ENCODE data around the gene POU2F1. TPM values are rescaled to one million over a fixed set of nuclear protein-coding genes. Genes with fewer than 3 reads are reported as not detected.

Gene POU2F1
- total and polyA plus RNA-seq, 12 donors = 1.3 to 13.9 (median 10.1) TPM

- ATAC-seq (no peak), DNase-seq (no peak)
- 93% methylated on average over 4 of the region's 4 CpGs for WGBS, 2 donors
- Histone ChIP-seq H3K4me1 (peaks cover 0 to 21% (median 8%) of the 10 kb centered on the region in 9 donors), H3K9me3 (no peaks in the 10 kb centered on the region), H3K36me3 (peaks cover 0 to 24% (median 0%) of the 10 kb centered on the region in 9 donors), H3K4me3 (no peak overlapping the region), H3K27ac (no peak overlapping the region), H3K27me3 (no peaks in the 10 kb centered on the region)
- intact Hi-C loops (cut with DNase I) = no loop called here
- TF ChIP-seq, protein P1, sequence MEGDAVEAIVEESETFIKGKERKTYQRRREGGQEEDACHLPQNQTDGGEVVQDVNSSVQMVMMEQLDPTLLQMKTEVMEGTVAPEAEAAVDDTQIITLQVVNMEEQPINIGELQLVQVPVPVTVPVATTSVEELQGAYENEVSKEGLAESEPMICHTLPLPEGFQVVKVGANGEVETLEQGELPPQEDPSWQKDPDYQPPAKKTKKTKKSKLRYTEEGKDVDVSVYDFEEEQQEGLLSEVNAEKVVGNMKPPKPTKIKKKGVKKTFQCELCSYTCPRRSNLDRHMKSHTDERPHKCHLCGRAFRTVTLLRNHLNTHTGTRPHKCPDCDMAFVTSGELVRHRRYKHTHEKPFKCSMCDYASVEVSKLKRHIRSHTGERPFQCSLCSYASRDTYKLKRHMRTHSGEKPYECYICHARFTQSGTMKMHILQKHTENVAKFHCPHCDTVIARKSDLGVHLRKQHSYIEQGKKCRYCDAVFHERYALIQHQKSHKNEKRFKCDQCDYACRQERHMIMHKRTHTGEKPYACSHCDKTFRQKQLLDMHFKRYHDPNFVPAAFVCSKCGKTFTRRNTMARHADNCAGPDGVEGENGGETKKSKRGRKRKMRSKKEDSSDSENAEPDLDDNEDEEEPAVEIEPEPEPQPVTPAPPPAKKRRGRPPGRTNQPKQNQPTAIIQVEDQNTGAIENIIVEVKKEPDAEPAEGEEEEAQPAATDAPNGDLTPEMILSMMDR (IDR thresholded peaks at IDR 0.05) = no peak
These were observed 206.0 kb downstream of the POU2F1 start for GRCh38 chr1:167426716-167427115.

DNA sequence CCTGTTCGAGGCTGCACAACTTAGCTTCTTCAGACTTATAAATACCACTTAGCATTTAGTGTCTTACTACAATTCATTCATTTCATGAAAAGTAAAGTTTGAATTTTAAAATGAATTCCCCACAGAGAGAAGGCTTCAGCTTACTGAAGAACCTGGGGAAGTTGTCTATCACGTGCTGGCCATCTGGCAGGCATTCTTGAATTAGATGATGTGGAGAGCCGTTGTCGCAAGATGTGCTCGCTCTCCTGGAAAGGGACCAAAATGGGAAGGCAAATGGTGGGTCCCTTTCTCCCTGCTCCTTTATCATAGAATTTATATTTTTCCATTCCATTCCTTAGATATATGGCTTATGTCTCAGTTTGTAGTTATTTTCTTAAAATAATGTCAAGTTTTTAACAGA, 207.2 kb downstream of the POU2F1 start:
- Histone ChIP-seq H3K9me3 (no peaks in the 10 kb centered on the region), H3K4me1 (peaks cover 0 to 21% (median 8%) of the 10 kb centered on the region in 9 donors), H3K27ac (peak overlapping the region in 2 of 10 donors; percentile 2 to 28), H3K27me3 (no peaks in the 10 kb centered on the region), H3K4me3 (no peak overlapping the region), H3K36me3 (peaks cover 0 to 19% (median 0%) of the 10 kb centered on the region in 9 donors)
- no peak for ATAC-seq
- TF ChIP-seq, protein P1 (IDR thresholded peaks at IDR 0.05) = no peak
- 52 to 55% methylated on average over 5 of the region's 5 CpGs for WGBS, 2 donors
- DNase-seq = no peak
- intact Hi-C loops (cut with DNase I) = no loop called here

DNA sequence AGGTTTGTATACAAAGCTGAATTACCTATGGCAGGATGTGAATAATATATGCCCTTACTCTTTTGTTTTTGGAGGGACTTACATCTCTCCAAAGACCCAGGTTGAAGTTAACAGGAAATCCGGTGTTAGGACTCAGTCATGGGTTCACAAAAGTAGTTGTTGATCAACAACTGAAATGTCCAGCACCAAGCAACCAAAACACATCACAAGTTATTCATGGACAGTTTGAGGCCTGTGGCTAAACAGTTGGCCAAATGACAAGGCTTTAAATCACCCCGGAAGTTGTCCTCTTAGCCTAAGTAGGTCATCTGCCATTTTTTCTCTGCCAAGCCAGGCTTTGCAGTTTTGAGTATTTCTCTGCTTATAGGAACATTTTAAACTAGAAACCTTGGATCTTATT, 207.7 kb downstream of the POU2F1 start:
- 36 to 43% methylated on average over 2 of the region's 2 CpGs for WGBS, 2 donors
- Histone ChIP-seq H3K36me3 (peaks cover 0 to 16% (median 0%) of the 10 kb centered on the region in 9 donors), H3K27me3 (no peaks in the 10 kb centered on the region), H3K4me1 (peaks cover 0 to 21% (median 8%) of the 10 kb centered on the region in 9 donors), H3K4me3 (no peak overlapping the region), H3K9me3 (no peaks in the 10 kb centered on the region), H3K27ac (peak overlapping the region in 2 of 10 donors; percentile 2 to 28)
- DNase-seq (no peak), ATAC-seq (peak in 4 of 8 donors; percentile 5 to 52 (median 30))
- intact Hi-C loops (cut with DNase I) = no loop called here
- TF ChIP-seq, protein P1 (IDR thresholded peaks at IDR 0.05) = no peak

DNA sequence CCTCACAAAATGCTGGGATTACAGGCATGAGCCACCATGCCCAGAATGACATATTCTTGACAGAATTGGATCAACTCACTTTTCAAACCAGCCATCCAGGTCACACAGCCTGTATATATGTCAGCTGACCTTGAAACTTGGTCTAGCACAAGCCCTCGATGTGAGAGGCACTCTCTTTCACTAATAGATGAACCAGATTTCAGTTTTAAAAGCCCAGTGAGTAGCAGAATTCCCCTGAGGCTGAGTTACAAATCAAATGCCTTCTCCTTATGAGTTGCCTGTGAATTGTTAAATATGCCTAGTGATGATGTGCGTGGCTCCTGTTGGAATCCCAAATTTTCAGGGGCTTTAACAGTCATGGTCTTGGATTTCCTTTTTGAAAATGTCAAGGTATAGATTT, 208.9 kb downstream of the POU2F1 start:
- no peak for ATAC-seq
- H3K4me1 ChIP-seq = peaks cover 0 to 21% (median 8%) of the 10 kb centered on the region in 9 donors
- intact Hi-C loops (cut with DNase I) = no loop called here
- TF ChIP-seq, protein P1 (IDR thresholded peaks at IDR 0.05) = no peak
- no peaks in the 10 kb centered on the region for H3K9me3 ChIP-seq
- WGBS, 2 donors = 64 to 65% methylated on average over 2 of the region's 2 CpGs
- no peak overlapping the region for H3K27ac ChIP-seq
- DNase-seq = no peak
- peaks cover 0 to 6% (median 0%) of the 10 kb centered on the region in 7 donors for H3K27me3 ChIP-seq
- H3K36me3 ChIP-seq = peaks cover 0 to 3% (median 0%) of the 10 kb centered on the region in 9 donors
- H3K4me3 ChIP-seq = no peak overlapping the region
